HG02852 (cell line): ENCODE data around the gene PAOX.
A peak's percentile ranks its signal among the peaks of the same experiment; 100 is the strongest.
"Not testable (repeated sequence)": the region's sequence is repeated elsewhere in the genome, so short reads cannot be mapped to it uniquely, and the experiment has no call there.

ENCODE experiments used
- ATAC-seq: cut with Tn5 transposase; IDR thresholded peaks from one replicate; pipeline ENCODE4 v1.9.1; 2021; ENCODE audit warnings: mild to moderate bottlenecking, moderate library complexity; ENCODE audit not compliant: unreplicated experiment

Gene PAOX

DNA sequence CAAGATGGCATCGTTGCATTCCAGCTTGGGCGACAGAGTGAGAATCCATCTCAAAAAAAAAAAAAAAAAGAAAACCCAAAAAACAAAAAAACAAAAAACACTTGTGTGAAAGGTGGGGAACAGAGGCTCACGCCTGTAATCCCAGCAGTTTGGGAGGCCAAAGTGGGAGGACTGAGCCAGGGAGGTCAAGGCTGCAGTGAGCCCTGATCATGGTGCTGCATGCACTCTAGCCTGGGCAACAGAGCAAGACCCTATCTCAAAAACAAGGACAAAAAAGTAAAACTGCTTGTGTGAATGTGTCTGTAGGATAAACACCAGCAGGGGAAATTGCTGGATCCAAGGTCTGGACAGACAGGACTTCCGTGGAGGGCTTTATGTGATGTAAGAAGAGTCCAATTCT is 4.5 kb downstream of the PAOX start:
- ATAC-seq, result no peak

DNA sequence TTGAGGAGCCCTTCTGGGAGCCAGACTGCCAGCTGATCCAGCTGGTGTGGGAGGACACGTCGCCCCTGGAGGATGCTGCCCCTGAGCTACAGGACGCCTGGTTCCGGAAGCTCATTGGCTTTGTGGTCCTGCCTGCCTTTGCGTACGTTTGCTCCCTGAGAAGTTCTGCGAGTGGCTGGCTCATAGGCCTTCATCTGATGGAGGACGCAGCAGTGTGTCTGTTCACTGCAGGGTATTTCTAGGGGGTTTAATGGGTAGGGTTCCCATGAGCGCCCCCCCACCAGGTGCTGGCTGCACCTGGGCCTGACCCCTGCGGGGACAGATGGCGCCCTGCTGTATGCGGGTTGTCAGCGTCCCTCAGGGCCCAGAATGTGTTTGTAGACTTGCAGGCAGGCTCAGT is 5.0 kb downstream of the PAOX start:
- no peak for ATAC-seq

DNA sequence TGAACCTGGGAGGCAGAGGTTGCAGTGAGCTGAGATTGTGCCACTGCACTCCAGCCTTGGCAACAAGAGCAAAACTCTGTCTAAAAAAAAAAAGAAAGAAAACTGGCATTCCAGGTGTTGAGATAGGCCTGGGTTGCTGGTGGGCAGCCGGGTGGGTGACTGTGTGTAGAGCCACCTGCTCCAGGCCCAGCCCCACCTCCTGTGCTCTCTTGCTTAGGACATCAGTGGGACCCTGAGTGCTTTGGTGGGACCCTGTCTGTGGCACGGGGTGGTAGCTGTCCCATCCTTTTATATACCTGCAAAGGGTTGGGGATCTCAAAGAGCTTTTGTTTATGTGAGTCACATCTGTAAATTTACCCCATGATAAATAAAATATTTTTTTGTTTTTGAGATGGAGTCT is 6.2 kb downstream of the PAOX start:
- ATAC-seq, result no peak

DNA sequence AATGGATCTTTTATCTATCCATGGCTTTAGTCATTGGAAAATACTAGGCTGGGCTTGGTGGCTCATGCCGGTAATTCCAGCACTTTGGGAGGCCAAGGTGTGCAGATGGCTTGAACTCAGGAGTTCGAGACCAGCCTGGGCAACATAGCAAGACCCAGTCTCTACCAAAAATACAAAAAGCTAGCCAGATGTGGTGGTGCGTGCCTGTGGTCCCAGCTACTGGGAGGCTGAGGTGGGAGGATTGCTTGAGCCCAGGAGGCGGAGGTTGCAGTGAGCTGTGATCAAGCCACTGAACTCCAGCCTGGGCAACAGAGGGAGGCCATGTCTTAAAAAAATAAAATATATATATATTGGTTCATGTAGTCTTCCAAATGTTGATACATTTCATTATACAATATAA is 7.9 kb downstream of the PAOX start:
- not testable (repeated sequence) for ATAC-seq

DNA sequence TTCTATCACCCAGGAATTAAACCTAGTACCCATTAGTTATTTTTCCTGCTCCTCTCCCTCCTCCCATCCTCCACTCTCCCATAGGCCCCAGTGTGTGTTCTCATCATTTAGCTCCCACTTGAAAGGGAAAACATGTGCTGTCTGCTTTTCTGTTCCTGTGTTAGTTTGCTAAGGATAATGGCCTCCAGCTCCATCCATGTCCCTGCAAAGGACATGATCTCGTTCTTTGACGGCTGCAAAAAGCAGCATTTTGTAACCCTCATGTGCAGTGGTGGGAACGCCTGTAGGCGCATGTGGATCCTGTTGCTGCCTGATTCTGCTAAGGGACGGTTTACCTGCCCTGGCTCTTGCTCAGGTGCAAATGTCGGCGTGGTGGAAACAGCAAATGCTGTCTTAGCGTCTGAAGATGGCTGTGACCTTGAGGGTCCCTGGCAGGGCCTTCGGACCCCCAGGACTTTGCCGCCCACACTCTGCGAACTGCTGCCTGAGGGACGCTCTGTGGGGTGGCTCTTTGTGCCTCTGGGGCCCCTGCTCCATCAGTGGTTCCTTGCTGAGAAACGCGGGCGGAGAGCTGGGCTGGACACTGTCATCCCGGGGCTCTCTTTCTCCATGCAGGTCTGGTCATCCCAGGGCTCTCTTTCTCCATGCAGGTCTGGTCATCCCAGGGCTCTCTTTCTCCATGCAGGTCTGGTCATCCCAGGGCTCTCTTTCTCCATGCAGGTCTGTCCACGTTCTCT is 9.3 kb downstream of the PAOX start:
- ATAC-seq, result peak; percentile 2

DNA sequence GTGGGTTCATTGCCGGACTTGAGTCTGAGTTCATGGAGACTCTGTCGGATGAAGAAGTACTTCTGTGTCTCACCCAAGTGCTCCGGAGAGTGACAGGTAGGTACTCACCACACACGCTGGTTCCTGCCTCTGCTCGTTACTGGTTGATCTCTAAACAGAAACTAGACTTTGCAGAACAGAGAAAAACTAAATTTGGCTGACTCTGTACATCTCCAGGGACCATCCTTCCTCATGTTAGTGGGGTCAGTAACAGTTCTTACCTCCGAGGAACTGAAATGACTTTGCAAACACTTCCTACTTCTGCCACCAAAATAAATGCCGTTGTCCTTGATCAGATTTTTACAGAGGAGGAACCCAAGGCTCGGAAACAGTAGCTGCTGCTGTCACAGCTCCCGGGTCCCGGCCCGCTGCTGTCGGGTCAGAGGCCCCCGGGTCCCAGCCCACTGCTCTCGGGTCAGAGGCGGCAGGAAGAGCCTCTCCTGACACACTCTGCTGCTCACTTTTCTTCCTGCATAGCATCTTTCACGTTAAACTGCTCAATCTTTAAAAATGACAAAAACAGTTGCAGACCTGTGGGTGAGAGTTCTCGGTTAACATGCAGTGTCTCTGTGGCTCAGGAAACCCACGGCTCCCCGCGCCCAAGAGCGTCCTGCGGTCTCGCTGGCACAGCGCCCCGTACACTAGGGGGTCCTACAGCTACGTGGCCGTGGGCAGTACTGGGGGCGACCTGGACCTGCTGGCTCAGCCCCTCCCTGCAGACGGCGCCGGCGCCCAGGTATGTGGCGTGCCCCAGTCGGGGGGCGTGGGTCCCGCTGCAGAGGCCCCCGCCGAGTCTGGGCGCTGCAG is 10.1 kb downstream of the PAOX start:
- ATAC-seq, result peak; percentile 84

DNA sequence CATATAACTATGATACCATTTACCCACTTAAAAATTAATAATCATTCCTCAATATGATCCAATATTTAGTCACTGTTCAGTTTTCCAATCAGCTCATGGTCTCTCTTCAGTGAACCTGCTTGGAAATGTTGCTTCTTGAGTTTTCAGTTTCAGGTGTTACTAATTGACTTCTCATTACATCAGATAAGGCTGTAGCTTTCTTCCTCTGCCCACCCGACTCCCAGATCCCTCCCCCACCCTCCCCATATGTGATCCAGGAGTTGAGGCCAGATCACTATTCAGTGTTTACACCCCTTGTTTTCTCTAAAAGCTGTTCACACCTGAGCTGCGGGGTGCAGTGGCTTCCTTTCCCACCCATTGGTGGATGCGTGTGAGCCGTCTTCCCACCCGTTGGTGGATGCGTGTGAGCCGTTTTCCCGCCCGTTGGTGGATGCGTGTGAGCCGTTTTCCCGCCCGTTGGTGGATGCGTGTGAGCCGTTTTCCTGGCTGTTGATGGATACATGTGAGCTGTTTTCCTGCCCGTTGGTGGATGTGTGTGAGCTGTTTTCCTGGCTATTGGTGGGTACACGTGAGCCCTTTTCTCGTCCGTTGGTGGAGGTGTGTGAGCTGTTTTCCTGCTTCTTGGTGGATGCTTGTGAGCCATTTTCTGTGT is 11.7 kb downstream of the PAOX start:
- no peak for ATAC-seq

DNA sequence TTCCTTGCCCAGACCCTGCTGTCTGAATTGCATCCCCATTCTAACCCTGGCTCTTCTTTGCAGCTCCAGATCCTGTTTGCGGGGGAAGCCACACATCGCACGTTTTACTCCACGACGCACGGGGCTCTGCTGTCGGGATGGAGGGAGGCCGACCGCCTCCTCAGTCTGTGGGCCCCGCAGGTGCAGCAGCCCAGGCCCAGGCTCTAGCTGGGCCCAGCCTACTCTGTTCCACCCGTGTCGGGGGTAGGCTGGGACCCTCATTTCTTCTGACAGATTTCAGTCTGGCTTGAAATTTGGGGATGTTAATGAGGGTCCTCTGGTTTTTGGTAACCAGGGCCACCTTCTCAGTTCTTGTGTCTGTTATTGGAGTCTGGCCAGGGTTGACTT is 12.2 kb downstream of the PAOX start:
- no peak for ATAC-seq

DNA sequence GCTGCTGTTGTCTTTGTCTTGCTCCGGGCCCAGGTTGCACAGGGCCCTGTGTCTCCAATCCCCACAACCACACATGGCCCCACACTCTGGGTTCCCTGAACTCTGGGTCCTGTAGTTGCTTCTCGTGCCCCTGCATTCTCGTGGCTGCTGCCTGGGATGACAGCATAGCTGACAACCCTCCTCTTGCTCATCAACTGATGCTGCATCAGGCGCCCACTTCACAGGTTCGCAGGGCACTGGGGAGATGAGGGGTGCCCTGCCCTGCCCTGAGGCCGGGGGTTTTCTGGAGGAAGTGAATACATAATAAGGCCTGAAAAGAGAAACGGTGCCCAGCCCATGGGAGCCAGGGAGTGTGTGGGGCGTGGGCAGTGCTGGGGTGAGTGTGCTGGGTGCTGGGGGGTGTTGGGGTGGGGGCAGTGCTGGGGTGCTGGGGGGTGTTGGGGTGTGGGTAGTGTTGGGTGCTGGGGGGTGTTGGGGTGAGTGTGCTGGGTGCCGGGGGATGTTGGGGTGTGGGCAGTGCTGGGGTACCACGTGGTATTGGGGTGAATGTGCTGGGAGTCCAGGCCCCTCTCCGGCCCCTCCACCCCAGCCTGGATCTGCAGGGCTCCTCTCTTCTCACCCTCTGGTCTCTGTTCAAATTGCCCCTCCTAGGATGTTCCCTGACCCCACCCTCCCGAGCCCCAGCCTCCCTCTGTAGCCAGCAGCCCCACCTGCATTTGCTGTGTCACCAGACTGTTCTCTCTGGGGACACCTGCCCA is 12.9 kb downstream of the PAOX start:
- ATAC-seq, result no peak

DNA sequence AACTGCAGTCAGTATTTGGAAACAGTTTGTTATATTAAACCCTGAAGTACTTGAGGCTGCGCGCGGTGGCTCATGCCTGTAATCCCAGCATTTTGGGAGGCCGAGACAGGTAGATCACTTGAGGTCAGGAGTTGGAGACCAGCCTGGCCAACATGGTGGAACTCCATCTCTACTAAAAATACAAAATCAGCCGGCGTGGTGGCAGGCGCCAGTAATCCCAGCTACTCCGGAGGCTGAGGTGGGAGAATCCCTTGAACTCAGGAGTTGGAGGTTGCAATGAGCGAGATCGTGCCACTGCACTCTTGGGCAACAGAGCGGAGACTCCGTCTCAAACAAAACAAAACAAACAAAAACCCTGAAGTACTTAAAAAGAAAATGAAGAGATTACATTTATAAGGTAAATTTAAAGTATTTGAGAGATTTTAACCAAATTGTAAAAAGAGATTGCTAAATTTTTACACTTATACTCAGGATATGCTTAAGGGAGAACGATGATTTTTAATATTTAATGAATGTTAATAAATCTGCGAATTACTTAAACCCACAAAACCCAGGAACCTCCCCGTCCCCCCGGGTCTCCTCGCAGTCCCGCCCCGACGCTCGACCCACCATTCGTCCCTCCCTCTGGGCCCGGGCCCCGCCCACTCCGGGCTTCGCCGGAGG is 14.5 kb downstream of the PAOX start:
- ATAC-seq, result no peak

DNA sequence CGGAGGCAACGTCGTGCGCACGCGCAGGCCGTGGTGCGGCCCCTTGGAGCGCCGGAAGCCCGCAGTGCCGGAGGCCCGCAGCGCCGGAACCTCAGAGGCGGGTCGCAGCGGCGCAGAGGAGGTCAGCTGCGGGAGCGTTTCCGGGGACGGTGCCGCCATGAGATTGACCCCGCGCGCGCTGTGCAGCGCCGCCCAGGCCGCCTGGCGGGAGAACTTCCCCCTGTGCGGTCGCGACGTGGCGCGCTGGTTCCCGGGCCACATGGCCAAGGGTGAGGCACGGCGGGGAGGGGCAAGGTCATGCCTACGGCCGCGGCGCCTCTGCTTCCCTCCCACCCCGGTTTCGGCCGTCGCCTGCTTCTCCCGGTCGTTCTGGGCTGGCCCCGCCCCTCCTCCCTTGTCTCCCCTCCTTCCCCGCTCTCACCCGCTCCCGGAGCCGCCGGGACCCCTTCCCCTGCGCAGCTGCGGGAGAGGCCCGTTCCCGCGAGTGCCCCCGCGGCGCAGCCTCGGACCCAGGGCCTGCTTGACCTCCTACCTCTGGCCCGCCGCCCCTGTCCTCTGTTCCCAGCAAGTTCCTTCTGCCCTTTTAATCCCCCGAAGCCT is 15.1 kb downstream of the PAOX start, which contains the start of gene MTG1:
TSS of gene MTG1 (plus strand) at position 94 of the 600 bp plus-strand sequence. CDS start at position 158, 64 bp downstream.
- ATAC-seq, result peak; percentile 77

DNA sequence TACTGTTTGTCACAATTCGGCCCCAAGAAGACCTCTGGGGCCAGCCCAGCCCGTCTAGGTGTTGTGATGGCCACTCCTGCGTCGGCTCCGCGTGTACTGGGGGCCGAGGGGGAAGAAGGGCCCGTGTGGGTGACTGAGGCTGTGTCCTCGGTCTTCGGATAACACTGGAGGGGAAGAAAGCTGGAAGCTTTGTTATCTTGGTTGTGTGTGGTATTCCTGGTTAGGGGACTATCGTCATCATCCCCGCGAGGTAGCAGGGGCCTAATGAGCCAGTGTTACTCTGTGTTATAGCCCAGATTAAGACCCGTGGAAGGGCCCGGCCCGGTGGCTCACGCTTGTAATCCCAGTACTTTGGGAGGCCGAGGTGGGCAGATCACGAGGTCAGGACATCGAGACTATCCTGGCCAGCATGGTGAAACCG is 15.7 kb downstream of the PAOX start:
- ATAC-seq, result no peak

DNA sequence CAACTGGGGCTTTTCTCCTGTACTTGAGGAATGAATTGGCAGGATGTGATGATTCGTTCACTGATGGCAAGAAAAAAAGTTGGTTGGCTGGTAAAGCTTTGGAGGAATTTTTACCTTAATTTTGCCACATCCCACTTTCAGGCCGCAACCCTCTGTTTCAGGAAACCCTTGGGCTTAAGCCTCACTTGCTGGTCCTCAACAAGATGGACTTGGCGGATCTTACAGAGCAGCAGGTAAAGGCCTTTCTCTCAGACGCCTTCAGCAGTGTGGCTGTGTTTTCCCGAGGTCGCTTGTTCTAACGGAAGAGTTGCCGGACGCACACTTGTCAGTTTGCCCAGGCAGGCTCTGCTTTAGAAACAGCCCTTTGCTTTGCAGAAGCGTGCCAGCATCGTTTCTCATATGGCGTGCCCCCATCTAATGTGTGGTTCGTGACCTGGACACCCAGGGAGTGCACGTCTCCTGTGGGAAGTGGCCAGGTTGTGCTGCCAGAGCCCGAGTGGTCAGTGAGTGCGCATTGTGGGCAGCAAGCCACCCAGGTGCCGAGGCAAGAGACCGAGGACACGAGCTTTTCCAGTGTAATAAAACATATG is 17.1 kb downstream of the PAOX start:
- no peak for ATAC-seq

DNA sequence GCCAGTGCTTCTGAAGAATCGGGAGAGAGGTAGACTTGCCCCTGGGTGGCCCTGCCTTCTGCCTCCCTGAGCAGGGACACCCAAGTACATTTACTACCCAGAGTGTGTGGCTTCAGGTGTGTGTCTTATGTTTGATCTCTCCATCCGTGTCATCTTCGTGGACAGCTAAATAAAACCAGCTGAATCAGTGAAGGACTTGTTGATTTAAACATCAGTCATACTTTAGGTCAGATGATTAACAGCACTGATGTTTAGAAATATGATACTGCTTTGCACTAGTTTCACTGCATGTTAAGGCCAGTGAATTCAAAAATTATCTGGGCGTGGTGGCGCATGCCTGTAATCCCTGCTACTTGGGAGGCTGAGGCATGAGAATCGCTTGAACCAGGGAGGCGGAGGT is 18.9 kb downstream of the PAOX start:
- ATAC-seq, result no peak

DNA sequence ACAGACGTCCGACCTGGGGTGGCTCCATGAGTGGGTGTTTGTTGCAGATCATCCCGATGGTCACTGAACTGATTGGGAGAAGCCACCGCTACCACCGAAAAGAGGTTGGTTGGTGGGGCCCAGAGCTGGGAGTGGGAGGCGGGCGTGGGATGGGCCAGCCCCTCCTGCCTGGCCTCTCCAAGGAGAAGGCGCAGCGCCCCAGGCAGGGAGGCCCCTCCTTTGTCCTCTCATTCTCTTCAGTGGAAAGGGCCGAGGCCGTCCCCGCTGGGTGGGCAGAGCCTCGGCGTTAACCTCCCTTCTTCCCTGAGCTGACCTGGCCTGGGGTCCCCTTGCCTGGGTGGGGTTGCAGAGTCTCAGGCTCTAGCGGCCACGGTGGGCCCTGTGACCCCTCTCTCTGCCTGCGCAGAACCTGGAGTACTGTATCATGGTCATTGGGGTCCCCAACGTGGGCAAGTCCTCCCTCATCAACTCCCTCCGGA is 20.1 kb downstream of the PAOX start:
- no peak for ATAC-seq

DNA sequence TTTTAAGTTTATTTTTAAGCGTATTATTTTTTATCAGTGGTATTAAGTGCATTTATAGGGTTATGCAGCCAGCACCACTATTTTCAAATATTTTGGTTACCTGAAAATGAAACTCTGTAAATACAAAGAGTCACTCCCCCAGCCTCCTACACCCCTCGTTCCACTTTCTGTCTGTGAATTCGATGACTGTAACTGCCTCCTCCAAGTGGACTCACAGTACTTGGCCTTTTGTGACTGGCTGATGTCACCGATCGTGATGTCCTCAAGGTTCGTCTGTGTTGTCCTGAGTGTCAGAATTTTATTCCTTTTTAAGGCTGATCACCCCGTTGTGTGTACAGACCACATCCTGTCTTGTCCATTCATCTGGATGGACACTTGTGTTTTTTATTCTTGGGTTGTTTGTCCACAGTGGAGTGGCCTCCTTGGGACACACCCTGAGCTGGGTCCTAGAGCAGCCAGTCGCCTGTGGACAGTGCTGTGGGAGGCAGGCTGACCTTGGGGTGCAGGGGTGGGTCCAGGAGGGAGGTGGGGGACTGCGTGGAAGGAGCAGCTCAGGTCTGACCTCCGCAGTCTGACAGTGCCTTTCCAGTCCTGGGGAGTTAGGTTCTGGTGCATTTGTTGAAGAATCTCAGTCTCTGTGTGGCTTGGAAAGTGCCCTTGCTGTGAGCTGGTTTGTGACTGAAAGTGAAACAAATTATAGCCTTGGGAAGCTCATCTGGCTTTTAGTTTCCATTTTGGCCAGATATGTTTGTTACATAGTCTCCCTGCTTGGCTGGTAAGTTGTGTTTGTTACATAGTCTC is 21.8 kb downstream of the PAOX start:
- peak; percentile 80 for ATAC-seq

DNA sequence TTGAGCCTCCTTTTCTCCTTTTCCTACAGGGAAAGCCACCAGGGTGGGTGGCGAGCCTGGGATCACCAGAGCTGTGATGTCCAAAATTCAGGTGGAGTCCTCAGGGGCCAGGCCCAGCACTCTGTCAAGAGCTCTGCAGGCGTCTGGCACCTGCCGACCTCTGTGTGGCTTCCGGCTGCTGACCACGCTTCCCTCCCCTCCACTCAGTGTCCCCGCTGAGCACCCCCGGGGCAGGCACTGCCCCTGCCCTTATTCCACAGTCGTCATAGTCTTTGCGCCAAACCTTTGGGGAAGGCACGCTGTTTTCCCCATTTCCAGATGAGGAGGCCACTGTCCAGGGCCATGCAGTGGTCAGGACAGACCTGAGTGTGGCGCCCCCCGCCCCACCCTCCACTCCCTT is 22.4 kb downstream of the PAOX start:
- no peak for ATAC-seq

DNA sequence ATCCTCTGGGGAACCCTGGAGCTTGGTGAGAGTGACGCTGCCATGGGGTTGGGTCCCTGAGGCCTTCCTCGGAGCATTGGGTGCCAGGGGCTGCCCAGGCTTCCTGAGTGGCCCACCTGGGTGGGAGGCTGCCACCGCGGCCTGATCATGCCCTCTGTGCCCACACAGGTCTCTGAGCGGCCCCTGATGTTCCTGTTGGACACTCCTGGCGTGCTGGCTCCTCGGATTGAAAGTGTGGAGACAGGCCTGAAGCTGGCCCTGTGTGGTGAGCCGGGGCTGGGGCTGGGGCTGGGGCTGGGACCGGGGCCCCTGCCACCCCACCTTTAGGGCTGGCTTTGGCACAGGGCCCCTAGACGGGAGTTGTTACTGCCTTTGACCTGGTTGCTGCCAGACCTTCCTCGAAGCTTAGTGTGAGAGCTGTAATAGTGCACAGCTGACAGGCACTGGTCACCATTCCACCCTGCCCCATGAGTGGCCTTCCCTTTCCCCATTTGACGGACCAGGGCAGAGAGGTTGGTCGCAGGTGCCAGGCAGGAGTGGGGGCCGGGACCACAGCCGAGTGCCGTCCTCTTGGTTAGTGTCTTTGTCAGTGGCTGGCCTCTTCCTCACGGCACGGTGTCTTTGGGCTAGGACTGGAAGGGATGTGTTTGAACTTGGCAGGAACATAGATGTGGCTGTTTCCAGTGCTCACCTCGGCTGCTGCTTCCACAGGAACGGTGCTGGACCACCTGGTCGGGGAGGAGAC is 23.1 kb downstream of the PAOX start:
- no peak for ATAC-seq
